GM18909 (cell line): ENCODE measurements around the gene MYBPC1.
"Not testable (repeated sequence)": the region's sequence is repeated elsewhere in the genome, so short reads cannot be mapped to it uniquely, and the experiment has no call there.

Experiments
- ATAC-seq: cut with Tn5 transposase; IDR thresholded peaks from one replicate; pipeline ENCODE4 v1.9.1; 2021; ENCODE audit warnings: mild to moderate bottlenecking; ENCODE audit not compliant: unreplicated experiment, poor library complexity

The MYBPC1 gene

GRCh38 chr12:101722392-101722791 lies 127.6 kb downstream of the MYBPC1 start:
- no peak for ATAC-seq

- ATAC-seq: no peak
Measured at GRCh38 chr12:101727098-101727497, 132.3 kb downstream of the MYBPC1 start.

GRCh38 chr12:101729842-101730241 lies 135.1 kb downstream of the MYBPC1 start:
- no peak for ATAC-seq

- ATAC-seq: no peak
Measured at GRCh38 chr12:101732318-101732717, 137.5 kb downstream of the MYBPC1 start.

- peak; percentile 53 for ATAC-seq
Measured at GRCh38 chr12:101733166-101733565, 138.4 kb downstream of the MYBPC1 start.

- ATAC-seq: not testable (repeated sequence)
Measured at GRCh38 chr12:101734482-101734881, 139.7 kb downstream of the MYBPC1 start.
